Brain microvascular endothelial cell (primary cell): Measurements from ENCODE around the gene PRKG1.

Source experiments
- DNase-seq: peaks from one replicate; pipeline ENCODE4 v3.0.0-alpha.2; 2020
- H3K27ac ChIP-seq: fragments of 250-450 bp; sonication (Bioruptor Pico); 2 replicates; pipeline ENCODE4 v1.5.1; 2020; ENCODE audit warnings: mild to moderate bottlenecking, moderate library complexity
- H3K27me3 ChIP-seq: fragments of 250-450 bp; sonication (Bioruptor Pico); replicated peaks from 2 replicates; pipeline ENCODE4 v1.5.1; 2020; ENCODE audit warnings: mild to moderate bottlenecking
- H3K36me3 ChIP-seq: fragments of 250-450 bp; sonication (Bioruptor Pico); replicated peaks from 2 replicates; pipeline ENCODE4 v1.5.1; 2020; ENCODE audit warnings: mild to moderate bottlenecking
- H3K4me3 ChIP-seq: 2 replicates; pipeline ENCODE4 v1.5.1; 2011; ENCODE audit warnings: low read depth, mild to moderate bottlenecking, control low read depth, low read length, moderate library complexity
- CTCF ChIP-seq: IDR thresholded peaks from 2 replicates; pipeline ENCODE4 v1.5.1; 2011; ENCODE audit warnings: low read depth, mild to moderate bottlenecking, moderate library complexity, low read length, control low read depth, inconsistent platforms; ENCODE audit errors: missing control alignments
- in situ Hi-C: cut with HindIII; loops from 2 replicates; pipeline ENCODE4 v1.10.0; 2017; ENCODE audit warnings: low sequenced_read_pairs, low pct_ligation_motif_present

PRKG1 gene

DNA sequence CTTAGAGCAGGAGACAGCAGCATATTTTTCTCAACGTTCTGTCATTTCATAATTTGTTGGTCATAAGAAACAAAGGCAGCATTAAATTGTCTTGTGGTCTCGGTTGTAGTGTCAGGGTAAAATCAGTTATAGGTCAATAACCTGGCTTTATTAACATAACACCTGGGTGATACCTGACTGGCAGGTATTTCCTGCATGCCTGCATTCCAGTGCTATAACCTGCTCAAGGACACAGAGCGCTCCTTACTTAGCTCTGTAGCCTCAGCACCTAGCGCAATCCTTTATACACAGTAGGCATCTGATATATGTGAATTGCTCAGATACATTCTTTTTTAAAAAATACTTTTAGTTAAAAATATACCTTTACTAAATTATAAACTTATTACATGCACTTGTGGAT lies 38.9 kb upstream of the PRKG1 start:
- Histone ChIP-seq H3K27me3 (no peaks in the 10 kb centered on the region), H3K36me3 (no peaks in the 10 kb centered on the region), H3K27ac (no peak overlapping the region), H3K4me3 (no peak overlapping the region)
- no peak for TF ChIP-seq CTCF
- in situ Hi-C loops = no loop called here
- no peak for DNase-seq

DNA sequence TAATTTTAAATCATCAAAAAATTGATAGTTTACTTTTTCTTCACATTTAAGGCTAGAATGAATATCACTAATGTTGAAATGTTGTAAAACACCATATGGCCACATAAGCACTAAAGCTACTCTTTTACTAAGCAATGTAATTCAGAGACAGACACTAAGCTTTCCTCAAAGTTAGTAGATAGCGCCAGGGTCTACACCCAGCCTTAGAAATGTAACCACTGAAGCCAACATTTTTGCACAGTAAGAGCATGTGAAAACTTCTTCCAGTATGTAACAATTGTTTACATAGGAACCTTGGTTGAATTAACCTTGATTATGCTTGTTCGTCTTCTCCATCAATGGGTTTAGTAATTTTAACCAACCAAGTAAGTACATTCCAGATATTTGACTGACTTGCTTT lies 28.4 kb upstream of the PRKG1 start:
- H3K36me3 ChIP-seq = no peaks in the 10 kb centered on the region
- no peak overlapping the region for H3K4me3 ChIP-seq
- no peaks in the 10 kb centered on the region for H3K27me3 ChIP-seq
- no peak overlapping the region for H3K27ac ChIP-seq
- TF ChIP-seq CTCF = no peak
- no peak for DNase-seq
- in situ Hi-C loops = no loop called here

DNA sequence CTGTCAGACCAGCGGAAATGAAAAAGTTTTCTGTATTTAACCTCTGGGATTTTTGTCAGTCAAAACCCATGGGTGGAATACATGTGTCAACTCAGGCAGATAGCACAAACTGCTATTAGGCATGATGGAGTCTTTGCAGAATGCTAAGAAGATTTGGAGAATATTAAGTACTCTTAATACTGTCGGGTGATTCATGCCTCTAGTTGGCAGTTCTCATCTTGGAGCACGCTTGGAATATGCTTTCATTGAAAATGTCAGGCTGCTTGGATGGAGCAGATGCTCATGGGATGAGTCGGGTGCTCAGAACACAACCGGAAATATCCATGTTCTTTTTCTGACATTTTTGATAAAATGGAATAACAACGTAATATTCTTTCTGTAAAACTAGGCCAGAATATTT lies 27.6 kb upstream of the PRKG1 start:
- Histone ChIP-seq H3K27me3 (no peaks in the 10 kb centered on the region), H3K4me3 (no peak overlapping the region), H3K36me3 (no peaks in the 10 kb centered on the region), H3K27ac (no peak overlapping the region)
- in situ Hi-C loops = no loop called here
- DNase-seq = no peak
- no peak for TF ChIP-seq CTCF

DNA sequence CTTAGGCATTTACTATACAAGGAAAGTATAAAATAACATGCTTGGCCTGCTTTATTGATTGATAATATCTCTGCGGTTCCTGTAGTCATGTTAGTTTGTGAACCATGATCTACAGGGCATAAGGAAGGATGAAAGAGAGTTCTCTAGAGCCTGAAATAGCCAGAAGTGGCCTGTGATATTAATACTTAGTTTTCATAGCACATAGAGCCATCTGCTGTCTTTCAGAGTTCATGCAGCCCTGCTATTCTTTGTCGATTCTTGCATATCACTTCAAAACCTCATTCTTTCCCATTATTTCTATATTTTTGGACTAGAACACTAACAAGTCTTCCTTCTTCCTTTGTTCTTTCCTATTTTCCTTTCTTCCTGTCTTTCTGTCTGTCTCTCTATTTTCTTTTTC lies 26.4 kb upstream of the PRKG1 start:
- Histone ChIP-seq H3K4me3 (no peak overlapping the region), H3K27ac (no peak overlapping the region), H3K27me3 (no peaks in the 10 kb centered on the region), H3K36me3 (no peaks in the 10 kb centered on the region)
- no peak for DNase-seq
- in situ Hi-C loops = no loop called here
- peak; percentile 26 for TF ChIP-seq CTCF

DNA sequence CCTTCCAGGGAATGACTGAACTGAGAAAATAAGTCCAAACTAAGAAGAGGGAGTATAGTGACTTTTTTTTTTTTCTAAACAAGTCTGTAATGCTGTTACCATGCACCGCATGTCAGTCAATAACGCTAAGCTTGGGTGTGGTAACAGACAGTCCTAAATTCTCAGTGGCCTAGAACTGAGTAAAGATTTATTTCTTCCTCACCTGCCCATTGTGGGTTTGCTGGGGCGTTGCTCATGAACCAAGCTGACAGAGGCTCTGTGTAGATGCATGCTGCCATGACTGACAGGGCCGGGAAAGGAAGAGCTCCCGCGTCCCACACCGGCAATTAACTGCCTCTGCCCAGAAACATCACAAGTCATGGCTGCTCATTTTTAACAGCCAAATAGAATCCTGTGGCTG lies 25.5 kb upstream of the PRKG1 start:
- Histone ChIP-seq H3K36me3 (no peaks in the 10 kb centered on the region), H3K27me3 (no peaks in the 10 kb centered on the region), H3K27ac (no peak overlapping the region), H3K4me3 (no peak overlapping the region)
- TF ChIP-seq CTCF = no peak
- in situ Hi-C loops = no loop called here
- DNase-seq = no peak

DNA sequence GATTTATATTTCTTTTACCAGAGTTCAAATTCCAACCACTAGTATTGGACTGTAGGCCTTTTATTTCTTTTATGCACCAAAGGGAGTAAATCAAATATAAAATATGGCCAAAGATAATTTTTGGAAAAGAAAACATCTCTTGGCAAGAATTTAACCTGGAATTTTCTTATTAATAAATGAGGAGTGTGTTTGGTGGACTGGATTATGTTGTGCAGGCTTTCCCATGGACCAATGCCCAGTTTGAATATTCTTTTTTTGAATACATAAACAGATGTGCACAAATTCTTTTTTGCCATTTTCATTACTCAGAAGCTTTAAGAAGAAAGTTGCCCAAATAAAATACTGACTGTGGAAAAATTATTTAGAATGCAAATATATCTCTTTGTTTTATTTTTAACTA lies 22.1 kb upstream of the PRKG1 start:
- no peak for DNase-seq
- in situ Hi-C loops = no loop called here
- Histone ChIP-seq H3K36me3 (no peaks in the 10 kb centered on the region), H3K4me3 (no peak overlapping the region), H3K27ac (no peak overlapping the region), H3K27me3 (no peaks in the 10 kb centered on the region)
- TF ChIP-seq CTCF = no peak
